WTC11 (cell line): Measurements from ENCODE around the gene GRK4. TPM values are rescaled to one million over a fixed set of nuclear protein-coding genes. Genes with fewer than 3 reads are reported as not detected.

Source experiments
- ATAC-seq: fragments of 200-7000 bp; cut with Tn5 transposase; 2 replicates; pipeline ENCODE4 v1.10.0; 2021; ENCODE audit warnings: mild to moderate bottlenecking, moderate library complexity
- CTCF ChIA-PET: fragments of 300-600 bp; sonication (Branson Sonifier 250); formaldehyde crosslinking; loops from one replicate; lab custom pipeline; 2021; ENCODE audit warnings: antibody characterized with exemption; lab: Charles Lee
- POLR2A ChIA-PET: fragments of 350-600 bp; sonication (Branson Sonifier 250); formaldehyde crosslinking; loops from one replicate; lab custom pipeline; 2021; ENCODE audit warnings: antibody characterized with exemption; lab: Charles Lee
- DNase-seq: peaks from one replicate; pipeline ENCODE4 v3.0.0; 2021; ENCODE audit warnings: low spot score
- H3K27ac Mint-ChIP-seq: 2 replicates; pipeline ENCODE4 v1.8.0; 2021; ENCODE audit warnings: mixed read lengths
- H3K27me3 Mint-ChIP-seq: 2 replicates; pipeline ENCODE4 v1.8.0; 2021; ENCODE audit warnings: low read depth, mild to moderate bottlenecking, moderate library complexity, mixed read lengths
- H3K36me3 Mint-ChIP-seq: 2 replicates; pipeline ENCODE4 v1.8.0; 2021; ENCODE audit warnings: mixed read lengths
- H3K4me1 Mint-ChIP-seq: 2 replicates; pipeline ENCODE4 v1.8.0; 2022; ENCODE audit warnings: mixed read lengths
- H3K4me3 Mint-ChIP-seq: 2 replicates; pipeline ENCODE4 v1.8.0; 2021; ENCODE audit warnings: mild to moderate bottlenecking, moderate library complexity, mixed read lengths
- H3K9me3 Mint-ChIP-seq: 2 replicates; pipeline ENCODE4 v1.8.0; 2021; ENCODE audit warnings: mixed read lengths
- CBFB ChIP-seq: sonication (generic); formaldehyde crosslinking; IDR thresholded peaks from 2 replicates; pipeline ENCODE4 v1.8.1; 2022; ENCODE audit warnings: mild to moderate bottlenecking, low read depth, missing genetic modification reagents
- EMX1 ChIP-seq: fragments of 250-450 bp; sonication (Bioruptor Pico); IDR thresholded peaks from 2 replicates; pipeline ENCODE4 v1.8.0; 2021; ENCODE audit warnings: mild to moderate bottlenecking
- GTF2I ChIP-seq: fragments of 250-450 bp; sonication (Bioruptor Pico); conservative IDR thresholded peaks from 2 replicates; pipeline ENCODE4 v1.4.0; 2021; ENCODE audit warnings: mild to moderate bottlenecking
- MYBL2 ChIP-seq: sonication (generic); formaldehyde crosslinking; IDR thresholded peaks from 2 replicates; pipeline ENCODE4 v1.8.1; 2023; ENCODE audit warnings: mild to moderate bottlenecking, moderate library complexity, missing genetic modification reagents
- NFE2L1 ChIP-seq: sonication (generic); formaldehyde crosslinking; IDR thresholded peaks from 2 replicates; pipeline ENCODE4 v1.8.1; 2023; ENCODE audit warnings: missing genetic modification reagents
- NR2C2 ChIP-seq: sonication (generic); formaldehyde crosslinking; IDR thresholded peaks from 2 replicates; pipeline ENCODE4 v1.8.0; 2022; ENCODE audit warnings: mild to moderate bottlenecking, missing genetic modification reagents
- RORB ChIP-seq: fragments of 250-450 bp; sonication (Bioruptor Pico); IDR thresholded peaks from 2 replicates; pipeline ENCODE4 v1.9.0; 2021; ENCODE audit warnings: mild to moderate bottlenecking
- SMAD3 ChIP-seq: sonication (generic); formaldehyde crosslinking; IDR thresholded peaks from 2 replicates; pipeline ENCODE4 v1.8.0; 2022; ENCODE audit warnings: missing genetic modification reagents, mild to moderate bottlenecking, borderline replicate concordance
- ZNF138 ChIP-seq: sonication (generic); formaldehyde crosslinking; conservative IDR thresholded peaks from 2 replicates; pipeline ENCODE4 v1.8.1; 2022; ENCODE audit warnings: mild to moderate bottlenecking, moderate library complexity, missing genetic modification reagents
- ZNF423 ChIP-seq: fragments of 250-450 bp; sonication (Bioruptor Pico); IDR thresholded peaks from 2 replicates; pipeline ENCODE4 v2.1.2; 2022; ENCODE audit warnings: mild to moderate bottlenecking, moderate library complexity
- total RNA-seq: library from RNA; stranded (reverse); gene quantifications from 3 replicates; pipeline ENCODE4 v1.2.3, GENCODE V29; 2021
- TF ChIP-seq, protein P1 (sequence below): fragments of 250-450 bp; sonication (Bioruptor Pico); IDR thresholded peaks from 2 replicates; pipeline ENCODE4 v1.9.0; 2021; ENCODE audit warnings: mild to moderate bottlenecking, borderline replicate concordance
- TF ChIP-seq, protein P2 (sequence below): sonication (generic); formaldehyde crosslinking; IDR thresholded peaks from 2 replicates; pipeline ENCODE4 v1.8.1; 2022; ENCODE audit warnings: missing genetic modification reagents, borderline replicate concordance
- TF ChIP-seq, protein P3 (sequence below): sonication (generic); formaldehyde crosslinking; IDR thresholded peaks from 2 replicates; pipeline ENCODE4 v1.8.0; 2023; ENCODE audit warnings: missing genetic modification reagents, mild to moderate bottlenecking, borderline replicate concordance
- TF ChIP-seq, protein P4 (sequence below): sonication (generic); formaldehyde crosslinking; IDR thresholded peaks from 2 replicates; pipeline ENCODE4 v1.8.1; 2022; ENCODE audit warnings: low read depth, missing genetic modification reagents, borderline replicate concordance
- TF ChIP-seq, protein P5 (sequence below): sonication (generic); formaldehyde crosslinking; conservative IDR thresholded peaks from 2 replicates; pipeline ENCODE4 v1.8.1; 2023; ENCODE audit warnings: mild to moderate bottlenecking, low read depth, missing genetic modification reagents, moderate library complexity
- TF ChIP-seq, protein P6 (sequence below): sonication (generic); formaldehyde crosslinking; IDR thresholded peaks from 2 replicates; pipeline ENCODE4 v1.8.1; 2023; ENCODE audit warnings: mild to moderate bottlenecking, moderate library complexity, missing genetic modification reagents

GRK4 gene
- total RNA-seq, 1 experiment from 2014 or later = 1.4 TPM

DNA sequence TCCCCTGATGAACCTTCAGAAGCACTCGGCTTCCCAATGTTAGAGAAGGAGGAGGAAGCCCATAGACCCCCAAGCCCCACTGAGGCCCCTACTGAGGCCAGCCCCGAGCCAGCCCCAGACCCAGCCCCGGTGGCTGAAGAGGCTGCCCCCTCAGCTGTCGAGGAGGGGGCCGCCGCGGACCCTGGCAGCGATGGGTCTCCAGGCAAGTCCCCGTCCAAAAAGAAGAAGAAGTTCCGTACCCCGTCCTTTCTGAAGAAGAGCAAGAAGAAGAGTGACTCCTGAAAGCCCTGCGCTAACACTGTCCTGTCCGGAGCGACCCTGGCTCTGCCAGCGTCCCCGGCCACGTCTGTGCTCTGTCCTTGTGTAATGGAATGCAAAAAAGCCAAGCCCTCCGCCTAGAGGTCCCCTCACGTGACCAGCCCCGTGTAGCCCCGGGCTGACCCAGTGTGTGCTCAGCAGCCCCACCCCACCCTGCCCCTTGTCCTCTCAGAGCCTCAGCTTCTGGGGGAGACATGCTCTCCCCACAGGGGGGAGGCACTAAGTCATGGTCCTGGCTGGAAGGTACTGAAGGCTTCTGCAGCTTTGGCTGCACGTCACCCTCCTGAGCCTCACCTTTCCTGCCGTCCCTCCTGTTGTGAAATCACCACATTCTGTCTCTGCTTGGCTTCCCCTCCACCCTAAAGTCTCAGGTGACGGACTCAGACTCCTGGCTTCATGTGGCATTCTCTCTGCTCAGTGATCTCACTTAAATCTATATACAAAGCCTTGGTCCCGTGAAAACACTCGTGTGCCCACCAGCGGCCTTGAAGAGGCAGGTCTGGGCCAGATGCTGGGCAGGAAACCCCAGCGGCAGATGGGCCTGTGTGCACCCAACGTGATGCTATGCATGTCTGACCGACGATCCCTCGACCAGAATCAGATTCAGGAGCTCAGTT is 34.9 kb upstream of the GRK4 start:
- Mint-ChIP-seq H3K27me3 (no peaks in the 10 kb centered on the region), H3K4me1 (peaks cover 18% of the 10 kb centered on the region), H3K4me3 (no peak overlapping the region), H3K9me3 (peaks cover 3% of the 10 kb centered on the region; the same call in 1 of the 2 replicates), H3K36me3 (peaks cover 43% of the 10 kb centered on the region), H3K27ac (peak overlapping the region; percentile 90)
- POLR2A ChIA-PET = interaction anchor here (1.6 kb wide), 1 partner anchor 8 kb away, joined by 3 read pairs; no protein-coding TSS in a partner anchor
- ATAC-seq (no peak), DNase-seq (no peak)
- TF ChIP-seq GTF2I (CRISPR knock-in tag) (no peak), EMX1 (CRISPR knock-in tag) (no peak), NR2C2 (CRISPR knock-in tag) (no peak), NFE2L1 (CRISPR knock-in tag) (no peak), CBFB (CRISPR knock-in tag) (no peak), RORB (CRISPR knock-in tag) (no peak), MYBL2 (CRISPR knock-in tag) (no peak), ZNF423 (CRISPR knock-in tag) (no peak), SMAD3 (CRISPR knock-in tag) (no peak), ZNF138 (no peak)
- TF ChIP-seq, protein P1, sequence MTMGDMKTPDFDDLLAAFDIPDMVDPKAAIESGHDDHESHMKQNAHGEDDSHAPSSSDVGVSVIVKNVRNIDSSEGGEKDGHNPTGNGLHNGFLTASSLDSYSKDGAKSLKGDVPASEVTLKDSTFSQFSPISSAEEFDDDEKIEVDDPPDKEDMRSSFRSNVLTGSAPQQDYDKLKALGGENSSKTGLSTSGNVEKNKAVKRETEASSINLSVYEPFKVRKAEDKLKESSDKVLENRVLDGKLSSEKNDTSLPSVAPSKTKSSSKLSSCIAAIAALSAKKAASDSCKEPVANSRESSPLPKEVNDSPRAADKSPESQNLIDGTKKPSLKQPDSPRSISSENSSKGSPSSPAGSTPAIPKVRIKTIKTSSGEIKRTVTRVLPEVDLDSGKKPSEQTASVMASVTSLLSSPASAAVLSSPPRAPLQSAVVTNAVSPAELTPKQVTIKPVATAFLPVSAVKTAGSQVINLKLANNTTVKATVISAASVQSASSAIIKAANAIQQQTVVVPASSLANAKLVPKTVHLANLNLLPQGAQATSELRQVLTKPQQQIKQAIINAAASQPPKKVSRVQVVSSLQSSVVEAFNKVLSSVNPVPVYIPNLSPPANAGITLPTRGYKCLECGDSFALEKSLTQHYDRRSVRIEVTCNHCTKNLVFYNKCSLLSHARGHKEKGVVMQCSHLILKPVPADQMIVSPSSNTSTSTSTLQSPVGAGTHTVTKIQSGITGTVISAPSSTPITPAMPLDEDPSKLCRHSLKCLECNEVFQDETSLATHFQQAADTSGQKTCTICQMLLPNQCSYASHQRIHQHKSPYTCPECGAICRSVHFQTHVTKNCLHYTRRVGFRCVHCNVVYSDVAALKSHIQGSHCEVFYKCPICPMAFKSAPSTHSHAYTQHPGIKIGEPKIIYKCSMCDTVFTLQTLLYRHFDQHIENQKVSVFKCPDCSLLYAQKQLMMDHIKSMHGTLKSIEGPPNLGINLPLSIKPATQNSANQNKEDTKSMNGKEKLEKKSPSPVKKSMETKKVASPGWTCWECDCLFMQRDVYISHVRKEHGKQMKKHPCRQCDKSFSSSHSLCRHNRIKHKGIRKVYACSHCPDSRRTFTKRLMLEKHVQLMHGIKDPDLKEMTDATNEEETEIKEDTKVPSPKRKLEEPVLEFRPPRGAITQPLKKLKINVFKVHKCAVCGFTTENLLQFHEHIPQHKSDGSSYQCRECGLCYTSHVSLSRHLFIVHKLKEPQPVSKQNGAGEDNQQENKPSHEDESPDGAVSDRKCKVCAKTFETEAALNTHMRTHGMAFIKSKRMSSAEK (CRISPR knock-in tag) = no peak
- TF ChIP-seq, protein P2, sequence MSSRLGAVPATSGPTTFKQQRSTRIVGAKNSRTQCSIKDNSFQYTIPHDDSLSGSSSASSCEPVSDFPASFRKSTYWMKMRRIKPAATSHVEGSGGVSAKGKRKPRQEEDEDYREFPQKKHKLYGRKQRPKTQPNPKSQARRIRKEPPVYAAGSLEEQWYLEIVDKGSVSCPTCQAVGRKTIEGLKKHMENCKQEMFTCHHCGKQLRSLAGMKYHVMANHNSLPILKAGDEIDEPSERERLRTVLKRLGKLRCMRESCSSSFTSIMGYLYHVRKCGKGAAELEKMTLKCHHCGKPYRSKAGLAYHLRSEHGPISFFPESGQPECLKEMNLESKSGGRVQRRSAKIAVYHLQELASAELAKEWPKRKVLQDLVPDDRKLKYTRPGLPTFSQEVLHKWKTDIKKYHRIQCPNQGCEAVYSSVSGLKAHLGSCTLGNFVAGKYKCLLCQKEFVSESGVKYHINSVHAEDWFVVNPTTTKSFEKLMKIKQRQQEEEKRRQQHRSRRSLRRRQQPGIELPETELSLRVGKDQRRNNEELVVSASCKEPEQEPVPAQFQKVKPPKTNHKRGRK (CRISPR knock-in tag) = no peak
- TF ChIP-seq, protein P3, sequence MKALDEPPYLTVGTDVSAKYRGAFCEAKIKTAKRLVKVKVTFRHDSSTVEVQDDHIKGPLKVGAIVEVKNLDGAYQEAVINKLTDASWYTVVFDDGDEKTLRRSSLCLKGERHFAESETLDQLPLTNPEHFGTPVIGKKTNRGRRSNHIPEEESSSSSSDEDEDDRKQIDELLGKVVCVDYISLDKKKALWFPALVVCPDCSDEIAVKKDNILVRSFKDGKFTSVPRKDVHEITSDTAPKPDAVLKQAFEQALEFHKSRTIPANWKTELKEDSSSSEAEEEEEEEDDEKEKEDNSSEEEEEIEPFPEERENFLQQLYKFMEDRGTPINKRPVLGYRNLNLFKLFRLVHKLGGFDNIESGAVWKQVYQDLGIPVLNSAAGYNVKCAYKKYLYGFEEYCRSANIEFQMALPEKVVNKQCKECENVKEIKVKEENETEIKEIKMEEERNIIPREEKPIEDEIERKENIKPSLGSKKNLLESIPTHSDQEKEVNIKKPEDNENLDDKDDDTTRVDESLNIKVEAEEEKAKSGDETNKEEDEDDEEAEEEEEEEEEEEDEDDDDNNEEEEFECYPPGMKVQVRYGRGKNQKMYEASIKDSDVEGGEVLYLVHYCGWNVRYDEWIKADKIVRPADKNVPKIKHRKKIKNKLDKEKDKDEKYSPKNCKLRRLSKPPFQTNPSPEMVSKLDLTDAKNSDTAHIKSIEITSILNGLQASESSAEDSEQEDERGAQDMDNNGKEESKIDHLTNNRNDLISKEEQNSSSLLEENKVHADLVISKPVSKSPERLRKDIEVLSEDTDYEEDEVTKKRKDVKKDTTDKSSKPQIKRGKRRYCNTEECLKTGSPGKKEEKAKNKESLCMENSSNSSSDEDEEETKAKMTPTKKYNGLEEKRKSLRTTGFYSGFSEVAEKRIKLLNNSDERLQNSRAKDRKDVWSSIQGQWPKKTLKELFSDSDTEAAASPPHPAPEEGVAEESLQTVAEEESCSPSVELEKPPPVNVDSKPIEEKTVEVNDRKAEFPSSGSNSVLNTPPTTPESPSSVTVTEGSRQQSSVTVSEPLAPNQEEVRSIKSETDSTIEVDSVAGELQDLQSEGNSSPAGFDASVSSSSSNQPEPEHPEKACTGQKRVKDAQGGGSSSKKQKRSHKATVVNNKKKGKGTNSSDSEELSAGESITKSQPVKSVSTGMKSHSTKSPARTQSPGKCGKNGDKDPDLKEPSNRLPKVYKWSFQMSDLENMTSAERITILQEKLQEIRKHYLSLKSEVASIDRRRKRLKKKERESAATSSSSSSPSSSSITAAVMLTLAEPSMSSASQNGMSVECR (CRISPR knock-in tag) = no peak
- TF ChIP-seq, protein P4, sequence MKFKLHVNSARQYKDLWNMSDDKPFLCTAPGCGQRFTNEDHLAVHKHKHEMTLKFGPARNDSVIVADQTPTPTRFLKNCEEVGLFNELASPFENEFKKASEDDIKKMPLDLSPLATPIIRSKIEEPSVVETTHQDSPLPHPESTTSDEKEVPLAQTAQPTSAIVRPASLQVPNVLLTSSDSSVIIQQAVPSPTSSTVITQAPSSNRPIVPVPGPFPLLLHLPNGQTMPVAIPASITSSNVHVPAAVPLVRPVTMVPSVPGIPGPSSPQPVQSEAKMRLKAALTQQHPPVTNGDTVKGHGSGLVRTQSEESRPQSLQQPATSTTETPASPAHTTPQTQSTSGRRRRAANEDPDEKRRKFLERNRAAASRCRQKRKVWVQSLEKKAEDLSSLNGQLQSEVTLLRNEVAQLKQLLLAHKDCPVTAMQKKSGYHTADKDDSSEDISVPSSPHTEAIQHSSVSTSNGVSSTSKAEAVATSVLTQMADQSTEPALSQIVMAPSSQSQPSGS (CRISPR knock-in tag) = no peak
- TF ChIP-seq, protein P5, sequence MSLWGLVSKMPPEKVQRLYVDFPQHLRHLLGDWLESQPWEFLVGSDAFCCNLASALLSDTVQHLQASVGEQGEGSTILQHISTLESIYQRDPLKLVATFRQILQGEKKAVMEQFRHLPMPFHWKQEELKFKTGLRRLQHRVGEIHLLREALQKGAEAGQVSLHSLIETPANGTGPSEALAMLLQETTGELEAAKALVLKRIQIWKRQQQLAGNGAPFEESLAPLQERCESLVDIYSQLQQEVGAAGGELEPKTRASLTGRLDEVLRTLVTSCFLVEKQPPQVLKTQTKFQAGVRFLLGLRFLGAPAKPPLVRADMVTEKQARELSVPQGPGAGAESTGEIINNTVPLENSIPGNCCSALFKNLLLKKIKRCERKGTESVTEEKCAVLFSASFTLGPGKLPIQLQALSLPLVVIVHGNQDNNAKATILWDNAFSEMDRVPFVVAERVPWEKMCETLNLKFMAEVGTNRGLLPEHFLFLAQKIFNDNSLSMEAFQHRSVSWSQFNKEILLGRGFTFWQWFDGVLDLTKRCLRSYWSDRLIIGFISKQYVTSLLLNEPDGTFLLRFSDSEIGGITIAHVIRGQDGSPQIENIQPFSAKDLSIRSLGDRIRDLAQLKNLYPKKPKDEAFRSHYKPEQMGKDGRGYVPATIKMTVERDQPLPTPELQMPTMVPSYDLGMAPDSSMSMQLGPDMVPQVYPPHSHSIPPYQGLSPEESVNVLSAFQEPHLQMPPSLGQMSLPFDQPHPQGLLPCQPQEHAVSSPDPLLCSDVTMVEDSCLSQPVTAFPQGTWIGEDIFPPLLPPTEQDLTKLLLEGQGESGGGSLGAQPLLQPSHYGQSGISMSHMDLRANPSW (CRISPR knock-in tag) = no peak
- TF ChIP-seq, protein P6, sequence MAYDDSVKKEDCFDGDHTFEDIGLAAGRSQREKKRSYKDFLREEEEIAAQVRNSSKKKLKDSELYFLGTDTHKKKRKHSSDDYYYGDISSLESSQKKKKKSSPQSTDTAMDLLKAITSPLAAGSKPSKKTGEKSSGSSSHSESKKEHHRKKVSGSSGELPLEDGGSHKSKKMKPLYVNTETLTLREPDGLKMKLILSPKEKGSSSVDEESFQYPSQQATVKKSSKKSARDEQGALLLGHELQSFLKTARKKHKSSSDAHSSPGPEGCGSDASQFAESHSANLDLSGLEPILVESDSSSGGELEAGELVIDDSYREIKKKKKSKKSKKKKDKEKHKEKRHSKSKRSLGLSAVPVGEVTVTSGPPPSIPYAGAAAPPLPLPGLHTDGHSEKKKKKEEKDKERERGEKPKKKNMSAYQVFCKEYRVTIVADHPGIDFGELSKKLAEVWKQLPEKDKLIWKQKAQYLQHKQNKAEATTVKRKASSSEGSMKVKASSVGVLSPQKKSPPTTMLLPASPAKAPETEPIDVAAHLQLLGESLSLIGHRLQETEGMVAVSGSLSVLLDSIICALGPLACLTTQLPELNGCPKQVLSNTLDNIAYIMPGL (CRISPR knock-in tag) = no peak
- CTCF ChIA-PET = no interaction called here
